HS-27A (cell line): ENCODE results near the gene UBAC2.

Experiments used
- DNase-seq: peaks from one replicate; pipeline ENCODE4 v3.0.0-alpha.2; 2012; ENCODE audit warnings: low read depth, missing footprints

UBAC2 gene, protein sequence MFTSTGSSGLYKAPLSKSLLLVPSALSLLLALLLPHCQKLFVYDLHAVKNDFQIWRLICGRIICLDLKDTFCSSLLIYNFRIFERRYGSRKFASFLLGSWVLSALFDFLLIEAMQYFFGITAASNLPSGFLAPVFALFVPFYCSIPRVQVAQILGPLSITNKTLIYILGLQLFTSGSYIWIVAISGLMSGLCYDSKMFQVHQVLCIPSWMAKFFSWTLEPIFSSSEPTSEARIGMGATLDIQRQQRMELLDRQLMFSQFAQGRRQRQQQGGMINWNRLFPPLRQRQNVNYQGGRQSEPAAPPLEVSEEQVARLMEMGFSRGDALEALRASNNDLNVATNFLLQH

DNA sequence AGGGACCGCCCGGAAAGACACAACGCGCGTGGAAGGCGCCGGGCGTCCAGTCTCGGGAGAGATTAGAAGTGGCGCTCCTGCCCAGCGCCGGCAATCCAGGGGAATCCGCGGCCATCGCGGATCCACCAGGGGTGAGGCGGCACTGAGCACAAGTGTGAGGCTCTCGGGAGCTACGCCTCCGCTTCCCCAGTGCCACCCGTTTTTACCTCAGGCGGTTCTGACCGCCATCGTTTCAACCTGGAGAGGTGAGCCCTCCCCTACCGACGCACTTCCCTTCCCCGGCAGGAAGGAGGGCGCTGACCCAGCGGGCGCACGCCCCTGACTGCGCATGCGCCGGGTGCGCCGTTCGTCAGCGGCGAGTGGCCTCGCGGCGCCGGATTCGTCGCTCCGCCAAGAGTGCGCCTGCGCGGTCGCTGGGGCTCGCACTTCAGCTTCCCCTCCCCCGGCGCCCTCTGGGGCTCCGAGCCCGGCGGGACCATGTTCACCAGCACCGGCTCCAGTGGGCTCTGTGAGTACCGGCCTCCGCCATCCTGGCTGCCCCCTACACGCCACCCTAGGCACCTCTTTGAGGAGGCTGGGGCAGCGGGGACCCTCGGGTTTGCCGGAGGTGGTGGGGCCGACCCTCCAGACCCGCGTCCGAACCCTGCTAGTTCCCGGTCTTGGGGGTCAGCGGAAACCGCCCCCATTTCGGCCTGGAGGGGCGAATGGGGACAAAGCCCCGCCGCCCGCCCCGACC lies at the start of gene UBAC2:
TSS of gene UBAC2 (plus strand) at position 423 of the 736 bp plus-strand sequence. CDS start at position 478, 55 bp downstream.
- peak; percentile 64 for DNase-seq

DNA sequence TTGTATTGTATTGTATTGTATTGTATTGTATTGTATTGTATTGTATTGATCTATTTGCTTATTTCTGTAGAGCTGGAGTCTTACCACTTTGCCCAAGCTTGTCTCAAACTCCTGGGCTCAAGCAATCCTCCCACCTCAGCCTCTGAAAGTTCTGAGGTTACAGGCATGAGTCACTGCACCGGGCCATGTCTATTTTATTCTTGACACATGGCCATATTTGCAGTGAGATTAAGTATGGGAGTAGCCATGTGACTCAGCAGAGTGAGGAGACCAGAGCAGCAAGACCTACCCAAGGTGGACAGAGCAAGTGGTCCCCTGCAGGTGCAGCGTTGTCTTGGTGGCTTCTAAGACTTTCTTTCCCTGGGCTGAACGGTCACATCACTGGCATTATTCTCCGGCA lies 49.1 kb upstream of the UBAC2 start:
- peak; percentile 34 for DNase-seq

DNA sequence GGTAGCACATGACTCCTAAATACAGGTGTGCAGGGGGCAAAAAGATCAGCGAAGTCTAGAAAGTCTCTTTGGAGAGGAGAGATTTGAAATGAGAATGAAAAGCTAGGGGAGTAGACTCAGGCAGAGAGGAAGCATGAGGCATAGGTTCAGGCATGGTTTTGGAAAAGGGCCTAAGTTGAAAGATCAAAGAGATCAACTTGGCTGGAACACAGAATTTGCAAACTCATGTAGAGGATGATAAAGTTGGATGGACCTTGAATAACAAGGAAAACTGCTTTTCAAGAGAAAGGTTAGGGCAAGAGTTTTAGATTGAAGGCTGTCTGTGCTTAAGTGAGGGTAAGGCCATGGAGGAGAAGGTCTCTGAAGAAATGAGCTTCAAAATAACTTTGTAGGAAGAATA lies 47.4 kb upstream of the UBAC2 start:
- no peak for DNase-seq

DNA sequence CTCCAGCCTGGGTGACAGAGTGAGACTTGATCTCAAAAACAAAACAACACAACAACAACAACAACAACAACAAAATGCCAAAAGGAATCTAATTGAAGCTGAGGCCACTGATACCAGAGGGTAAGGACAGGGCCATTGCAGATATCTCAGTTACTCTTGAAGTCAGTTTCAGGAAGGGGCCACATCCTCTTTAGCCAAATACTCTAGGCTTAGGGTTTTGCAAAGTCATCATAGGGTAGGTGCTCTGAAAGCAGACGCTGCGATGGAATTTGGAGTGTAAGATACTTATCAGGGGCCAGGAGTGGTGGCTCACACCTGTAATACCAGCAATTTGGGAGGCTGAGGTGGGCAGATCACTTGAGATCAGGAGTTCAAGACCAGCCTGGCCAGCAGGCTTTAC lies 46.6 kb upstream of the UBAC2 start:
- no peak for DNase-seq

DNA sequence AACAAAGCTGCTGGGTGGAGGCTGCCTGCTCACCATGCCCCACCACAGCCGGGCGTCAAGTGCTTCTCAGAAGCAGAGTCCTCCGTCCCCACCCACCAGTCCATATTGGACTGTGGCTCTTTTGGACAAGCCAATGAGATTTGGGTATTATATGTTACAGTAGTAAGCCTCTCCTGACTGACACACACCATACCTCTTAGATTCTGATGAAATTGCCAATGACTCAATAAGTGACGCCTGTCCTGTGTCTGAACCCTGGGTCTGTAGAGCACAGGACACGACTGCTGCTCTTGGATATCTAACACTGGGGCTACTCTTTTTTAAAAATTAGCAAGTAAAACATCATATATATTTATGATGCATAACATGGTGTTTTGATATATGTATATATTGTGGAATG lies 44.8 kb upstream of the UBAC2 start:
- DNase-seq: no peak

DNA sequence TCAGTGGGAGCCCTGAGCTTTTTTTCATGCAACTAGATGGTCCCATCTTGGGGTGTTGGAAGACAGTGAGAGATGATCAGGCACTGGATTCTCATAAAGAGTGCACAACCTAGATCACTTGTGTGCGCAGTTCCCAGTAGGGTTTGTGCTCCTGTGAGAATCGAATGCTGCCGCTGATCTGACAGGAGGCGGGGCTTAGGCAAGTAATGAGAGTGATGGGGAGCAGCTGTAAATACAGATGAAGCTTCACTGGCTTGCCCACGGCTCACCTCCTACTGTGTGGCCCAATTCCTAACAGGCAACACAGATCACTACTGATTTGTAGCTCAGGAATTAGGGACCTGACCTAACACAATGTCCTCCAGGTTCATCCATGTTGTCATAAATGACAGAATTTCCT lies 43.6 kb upstream of the UBAC2 start:
- DNase-seq: no peak

DNA sequence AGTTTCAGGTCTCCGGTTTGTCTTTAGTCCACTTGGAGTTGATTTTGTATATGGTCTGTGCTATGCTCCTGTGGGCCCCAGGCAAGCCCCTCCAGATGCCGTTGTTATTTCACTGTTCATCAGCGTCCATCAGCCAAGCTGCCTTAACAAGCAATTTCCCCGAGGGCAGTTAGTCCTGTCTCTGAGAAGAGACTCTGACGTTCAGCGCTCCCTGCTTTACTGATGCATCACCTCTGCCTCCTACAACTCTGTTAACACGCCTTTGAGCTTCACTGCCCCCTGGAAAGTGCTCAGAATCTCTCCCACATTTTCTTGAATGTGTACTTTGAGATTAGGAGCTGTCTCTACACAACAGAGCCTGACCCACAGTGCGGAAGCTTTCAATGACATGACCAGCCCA lies 41.8 kb upstream of the UBAC2 start:
- DNase-seq: no peak

DNA sequence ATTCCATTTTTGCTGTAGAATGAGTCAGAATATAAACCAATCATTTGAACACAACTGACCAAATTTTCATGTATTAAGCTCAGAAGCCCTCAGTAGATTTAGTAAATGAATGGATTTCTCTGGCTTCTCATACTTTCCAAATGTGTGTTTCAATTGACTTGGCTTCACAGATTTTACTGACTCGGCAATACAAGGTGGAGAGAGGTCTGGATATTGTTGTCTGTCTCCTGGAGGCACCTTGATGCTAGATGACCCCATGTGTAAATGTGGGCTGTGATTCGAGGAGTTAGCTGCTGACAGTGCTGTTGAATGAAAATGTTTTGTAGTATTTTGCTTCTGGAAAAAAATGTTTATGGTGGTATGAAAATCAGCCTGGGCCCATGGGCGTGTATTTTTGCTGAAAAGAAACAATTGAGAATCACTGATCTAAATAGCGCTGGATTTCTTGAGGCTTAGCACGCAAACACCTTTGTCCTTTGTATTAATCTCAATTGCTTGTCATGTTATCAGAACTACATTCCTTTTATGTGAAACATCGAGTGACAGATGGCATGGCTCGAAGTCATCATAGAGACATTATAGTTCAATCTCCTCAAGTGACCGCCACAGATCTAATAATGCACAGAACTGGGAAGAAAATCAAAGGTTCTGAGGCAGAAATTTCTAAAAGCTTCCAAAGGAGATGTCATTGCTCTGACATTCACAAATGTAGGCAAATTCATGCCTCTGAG lies 41.2 kb upstream of the UBAC2 start:
- DNase-seq: no peak

DNA sequence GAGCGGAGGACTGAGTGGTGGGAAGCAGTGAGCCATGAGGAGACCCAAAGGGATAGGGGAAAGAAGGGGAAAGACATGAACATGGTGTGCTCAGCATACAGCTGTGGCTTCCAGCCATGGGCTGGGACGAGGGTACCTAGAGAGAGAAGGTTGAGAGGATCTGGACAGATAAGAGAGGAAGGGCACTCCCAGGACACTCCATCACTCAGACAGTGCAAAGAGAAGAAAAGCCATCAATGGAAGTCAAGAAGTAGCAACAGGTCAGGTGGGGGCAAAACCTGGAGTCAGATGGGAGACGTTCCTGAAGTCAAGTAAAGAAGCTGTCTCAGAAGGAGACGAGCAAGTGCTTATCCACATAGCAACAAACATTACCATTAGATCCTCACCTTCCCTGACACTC lies 40.2 kb upstream of the UBAC2 start:
- no peak for DNase-seq

DNA sequence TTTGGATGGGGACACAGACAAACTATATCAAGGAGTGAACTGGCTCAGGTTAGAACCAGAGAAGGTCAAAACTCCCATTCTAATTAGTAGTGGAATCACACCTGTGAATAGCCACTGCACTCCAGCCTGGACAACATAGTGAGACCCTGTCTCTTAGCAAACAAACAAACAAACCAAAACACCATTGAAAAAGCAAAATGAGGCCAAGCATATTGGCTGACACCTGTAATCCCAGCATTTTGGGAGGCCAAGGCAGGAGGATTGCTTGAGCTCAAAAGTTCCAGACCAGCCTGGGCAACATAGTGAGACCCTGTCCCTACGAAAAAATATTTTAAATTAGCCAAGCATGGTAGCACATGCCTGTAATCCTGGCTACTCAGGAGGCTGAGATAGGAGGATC lies 39.1 kb upstream of the UBAC2 start:
- no peak for DNase-seq

DNA sequence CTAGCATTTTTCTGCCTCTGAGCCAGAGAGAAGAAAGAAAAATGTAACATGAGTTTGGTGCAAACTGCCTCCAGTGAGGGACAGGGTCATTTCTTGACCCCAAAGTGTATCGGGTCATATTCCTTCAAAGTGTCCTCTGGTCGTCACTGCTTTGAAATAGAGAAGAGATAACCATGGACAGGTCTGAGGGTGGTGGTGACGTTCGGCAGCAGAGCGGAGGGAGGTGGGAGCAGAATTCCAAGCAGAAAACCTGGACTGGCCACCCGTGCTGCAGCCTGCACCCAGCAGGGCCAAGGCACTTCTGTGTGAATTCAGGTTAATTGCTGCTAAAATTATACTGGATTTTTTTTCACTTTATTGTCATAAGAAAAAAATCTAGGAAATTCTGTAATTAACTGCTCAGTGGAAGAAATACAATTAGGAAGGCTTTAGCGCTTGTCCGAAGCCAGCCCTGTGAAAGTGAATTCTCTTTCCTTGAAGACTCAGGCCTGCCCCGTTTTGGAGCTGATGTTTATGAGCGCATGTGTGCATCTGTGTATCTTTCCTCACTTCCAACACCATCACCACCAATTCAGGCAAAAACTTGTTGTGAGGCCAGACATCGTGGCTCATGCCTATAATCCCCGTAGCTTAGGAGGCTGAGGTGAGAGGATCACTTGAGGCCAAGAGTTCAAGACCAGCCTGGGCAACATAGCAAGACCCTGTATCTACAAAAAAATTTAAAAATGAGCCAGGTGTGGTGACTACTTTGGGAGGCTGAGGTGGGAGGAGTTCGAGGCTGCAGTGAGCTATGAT lies 37.9 kb upstream of the UBAC2 start:
- no peak for DNase-seq

DNA sequence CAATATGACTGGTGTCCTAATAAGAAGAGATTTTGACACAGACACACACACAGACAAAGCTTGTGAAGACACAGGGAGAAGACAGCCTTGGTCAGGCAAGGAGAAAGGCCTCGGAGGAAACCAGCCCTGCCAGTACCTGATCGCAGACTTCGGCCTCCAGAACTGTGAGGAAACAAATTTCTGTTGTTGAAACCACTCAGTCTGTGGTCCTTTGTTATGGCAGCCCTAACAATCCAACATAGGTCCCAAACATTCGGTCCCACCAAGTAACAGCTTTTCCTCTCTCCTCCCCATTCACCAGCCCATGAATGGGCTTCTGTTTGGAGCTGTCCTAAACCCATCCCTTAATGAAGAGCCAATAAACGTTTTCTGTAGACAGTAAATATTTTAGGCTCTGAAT lies 36.4 kb upstream of the UBAC2 start:
- no peak for DNase-seq

DNA sequence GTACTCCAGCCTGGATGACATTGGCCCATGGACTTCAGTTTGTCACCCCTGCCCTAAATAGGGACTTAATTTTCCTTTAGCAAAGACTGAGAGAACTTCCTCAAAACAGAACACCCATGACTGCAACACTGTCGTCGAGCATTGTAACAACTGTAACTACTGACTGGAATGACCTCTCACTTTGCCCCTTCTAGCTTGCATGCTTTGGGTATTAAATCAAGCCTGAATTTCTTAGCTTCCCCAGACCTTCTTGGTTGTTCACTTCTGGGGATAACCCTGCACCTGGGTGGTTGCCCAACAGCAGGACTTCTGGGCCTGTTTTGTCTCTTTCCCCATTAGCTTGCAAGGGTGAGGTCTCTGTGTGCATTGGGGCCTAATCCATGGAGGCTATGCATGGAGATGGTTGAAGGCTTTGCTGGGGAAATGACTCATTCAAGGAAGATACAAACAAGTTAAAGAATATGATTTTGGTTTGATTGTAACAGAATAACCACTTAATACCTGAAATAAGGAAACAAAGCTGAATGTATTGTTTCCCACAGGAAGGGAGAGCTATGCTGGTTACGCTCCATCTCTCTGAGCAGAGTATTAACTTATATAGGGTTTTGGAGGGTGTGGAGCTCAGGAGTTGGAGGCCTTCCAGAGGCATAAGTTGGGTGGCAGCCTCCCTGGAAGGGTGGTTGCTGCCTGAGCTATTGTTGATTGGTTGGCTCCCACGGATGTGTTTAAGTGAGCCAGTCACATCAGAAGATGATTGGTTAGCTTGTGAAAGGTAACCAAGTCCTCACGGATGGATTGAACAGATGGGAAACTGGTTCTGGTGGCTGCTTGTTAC lies 34.7 kb upstream of the UBAC2 start:
- DNase-seq: no peak

DNA sequence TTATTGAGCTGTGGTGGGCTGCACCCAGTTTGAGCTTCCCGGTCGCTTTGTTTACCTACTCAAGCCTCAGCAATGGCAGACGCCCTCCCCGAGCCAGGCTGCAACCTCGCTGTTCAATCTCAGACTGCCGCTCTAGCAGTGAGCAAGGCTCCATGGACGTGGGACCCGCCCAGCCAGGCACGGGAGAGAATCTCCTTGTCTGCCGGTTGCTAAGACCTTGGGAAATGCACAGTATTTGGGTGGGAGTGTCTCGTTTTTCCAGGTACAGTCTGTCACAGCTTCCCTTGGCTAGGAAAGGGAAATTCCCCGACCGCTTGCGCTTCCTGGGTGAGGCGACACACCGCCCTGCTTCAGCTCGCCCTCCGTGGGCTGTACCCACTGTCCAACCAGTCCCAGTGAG lies 27.7 kb upstream of the UBAC2 start:
- no peak for DNase-seq

DNA sequence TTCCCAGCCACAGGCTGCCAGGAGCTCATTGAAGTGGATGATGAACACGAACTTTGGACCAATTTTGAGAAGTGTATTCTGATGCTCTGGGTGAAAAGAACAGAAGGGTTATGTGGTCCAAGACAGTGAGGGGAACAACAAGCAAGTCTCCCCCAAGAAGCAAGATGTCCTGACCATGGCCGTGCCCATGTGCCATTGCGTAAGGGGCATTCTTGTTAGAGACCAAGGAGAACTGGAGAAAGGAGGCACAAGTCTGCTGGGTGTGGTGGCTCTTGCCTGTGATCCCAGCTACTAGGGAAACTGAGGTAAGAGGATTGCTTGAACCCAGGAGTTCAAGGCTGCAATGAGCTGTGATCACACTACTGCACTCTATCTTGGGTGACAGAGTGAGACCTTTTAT lies 27.0 kb upstream of the UBAC2 start:
- DNase-seq: no peak

DNA sequence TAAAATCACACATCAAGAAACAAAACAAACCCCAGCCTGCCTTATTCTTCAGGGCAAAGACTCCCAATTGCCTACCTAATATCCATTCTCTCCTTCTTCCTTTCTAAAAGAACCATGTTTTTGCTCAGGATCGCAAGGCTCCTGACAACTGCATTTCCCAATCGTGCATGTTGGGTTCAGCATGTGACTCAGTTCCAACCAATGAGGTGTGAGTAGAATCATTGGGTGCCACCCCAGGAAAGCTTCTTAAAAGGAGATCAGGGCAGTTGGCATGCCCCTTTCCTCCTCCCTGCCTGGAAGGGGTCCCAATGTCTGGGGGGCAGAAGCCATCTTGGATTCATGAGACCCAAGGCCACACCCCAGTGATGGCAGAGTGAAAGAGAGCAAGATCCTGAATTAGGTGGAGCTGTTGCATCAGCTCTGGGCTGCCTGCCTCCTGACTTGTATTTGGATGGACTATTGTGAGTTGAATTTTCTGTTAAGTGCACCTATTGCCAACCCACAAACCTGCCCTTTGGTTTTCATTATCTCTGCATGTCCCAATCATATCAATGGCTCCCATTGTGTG lies 26.0 kb upstream of the UBAC2 start:
- no peak for DNase-seq

DNA sequence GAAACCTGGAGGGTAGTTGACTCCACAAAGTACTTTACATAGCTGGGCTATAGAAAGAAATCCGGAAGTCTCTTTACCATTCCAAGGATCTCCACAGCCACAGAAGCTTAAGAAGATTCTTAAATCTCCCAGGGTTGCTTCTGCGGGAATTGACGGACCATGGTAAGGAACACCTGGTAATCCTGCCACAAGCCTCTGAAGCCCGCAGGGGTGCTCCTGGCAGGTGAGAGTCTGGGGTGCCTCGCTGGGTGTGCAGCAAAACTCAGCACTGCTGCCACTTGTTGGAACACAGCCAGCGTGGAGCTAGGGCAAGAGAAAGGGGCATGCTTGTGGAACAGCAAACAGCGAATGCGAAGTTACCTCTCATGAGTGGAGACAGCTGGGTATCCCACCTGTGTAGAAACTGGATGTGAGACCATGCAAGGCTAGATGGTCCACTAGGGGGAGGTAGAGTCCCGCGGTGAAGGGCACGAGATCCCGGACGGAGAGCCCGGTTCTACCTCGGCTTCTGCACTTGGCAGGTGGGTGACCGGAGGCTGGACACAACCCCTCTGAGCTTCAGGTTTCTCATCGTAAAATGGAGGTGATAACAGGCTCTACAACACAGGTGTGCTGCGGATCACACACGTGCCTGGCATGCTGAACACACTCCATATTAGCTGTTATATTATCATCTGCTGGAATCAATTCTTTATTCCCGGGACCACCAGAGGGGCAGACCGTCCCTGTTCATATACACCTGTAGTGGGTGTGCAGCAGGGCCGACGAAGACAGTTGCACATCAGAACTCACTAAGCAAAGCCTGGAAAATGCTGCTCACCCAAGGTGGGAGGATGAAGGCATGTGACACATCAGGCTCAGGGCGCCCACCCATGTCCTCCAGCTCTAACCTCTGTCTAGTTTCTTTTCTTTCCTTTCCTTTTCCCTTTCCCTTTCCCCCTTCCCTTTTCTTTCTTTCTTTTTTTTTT lies 24.1 kb upstream of the UBAC2 start:
- no peak for DNase-seq

DNA sequence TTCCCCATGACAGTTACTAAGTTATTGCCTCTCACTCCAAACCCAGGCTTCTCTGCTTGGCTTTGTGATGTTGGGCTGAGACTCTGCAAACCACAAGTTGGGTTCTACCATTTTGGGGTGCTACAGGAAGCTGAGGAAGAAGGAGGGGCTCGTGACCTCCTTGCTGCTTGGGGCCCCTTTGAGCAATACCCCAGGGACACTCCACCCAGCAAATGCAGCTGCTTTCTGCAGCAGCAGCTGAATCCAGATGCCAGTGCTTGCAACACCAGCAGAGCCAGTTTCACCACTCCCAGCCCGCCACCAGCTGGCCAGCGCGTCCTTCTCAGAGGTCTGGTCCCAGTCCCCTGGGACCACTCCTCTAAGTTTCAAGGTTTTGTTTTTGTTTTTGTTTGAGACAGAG lies 22.0 kb upstream of the UBAC2 start:
- DNase-seq: no peak

DNA sequence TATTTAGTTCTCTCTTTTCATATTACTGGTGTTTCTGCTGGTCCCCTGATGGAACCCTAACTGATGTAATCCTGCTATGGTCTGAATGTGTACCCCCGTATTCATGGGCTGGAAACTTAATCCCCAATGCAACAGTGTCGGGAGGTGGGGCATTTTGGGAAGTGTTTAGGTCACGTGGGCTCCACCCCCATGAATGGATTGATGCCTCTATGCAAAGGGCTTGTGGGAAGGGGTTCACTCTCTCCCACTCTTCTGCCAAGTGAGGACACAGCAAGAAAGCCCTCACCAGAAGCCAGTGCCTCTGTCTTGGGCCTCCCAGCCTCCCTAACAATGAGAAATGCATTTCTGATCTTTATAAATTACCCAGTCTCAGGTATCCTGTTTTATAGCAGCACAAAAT lies 21.2 kb upstream of the UBAC2 start:
- no peak for DNase-seq

DNA sequence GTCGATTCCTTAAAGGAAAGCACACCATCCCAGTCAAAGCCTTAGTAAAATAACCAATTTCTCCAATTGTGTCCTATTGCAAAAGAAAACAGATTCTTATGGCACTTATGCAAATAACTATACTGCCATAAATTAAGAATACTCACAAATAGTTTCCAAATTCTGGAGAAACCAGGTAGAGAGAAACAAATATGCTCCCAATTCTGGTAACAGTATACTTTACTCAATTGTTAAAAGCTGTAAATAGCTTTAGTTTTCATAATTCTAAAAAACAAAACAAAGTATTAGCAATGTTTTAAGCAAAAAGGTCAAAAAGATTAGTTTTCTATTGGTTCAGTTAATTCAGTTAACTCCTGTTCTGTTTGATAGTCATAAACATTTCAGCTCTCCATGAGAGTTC lies 18.2 kb upstream of the UBAC2 start:
- no peak for DNase-seq
